Uterine smooth muscle cell (primary cell): Measurements from ENCODE around the gene DRD4. TPM values are rescaled to one million over a fixed set of nuclear protein-coding genes. Genes with fewer than 3 reads are reported as not detected.

Experiments used
- total RNA-seq: library from RNA; depleted of rRNA; stranded (reverse); fragments of >200 nt; gene quantifications from 2 replicates; pipeline ENCODE4 v1.2.3, GENCODE V29; 2014

Gene DRD4
- 0.11 TPM in 1 of 2 replicates, not detected in the other for total RNA-seq

DNA sequence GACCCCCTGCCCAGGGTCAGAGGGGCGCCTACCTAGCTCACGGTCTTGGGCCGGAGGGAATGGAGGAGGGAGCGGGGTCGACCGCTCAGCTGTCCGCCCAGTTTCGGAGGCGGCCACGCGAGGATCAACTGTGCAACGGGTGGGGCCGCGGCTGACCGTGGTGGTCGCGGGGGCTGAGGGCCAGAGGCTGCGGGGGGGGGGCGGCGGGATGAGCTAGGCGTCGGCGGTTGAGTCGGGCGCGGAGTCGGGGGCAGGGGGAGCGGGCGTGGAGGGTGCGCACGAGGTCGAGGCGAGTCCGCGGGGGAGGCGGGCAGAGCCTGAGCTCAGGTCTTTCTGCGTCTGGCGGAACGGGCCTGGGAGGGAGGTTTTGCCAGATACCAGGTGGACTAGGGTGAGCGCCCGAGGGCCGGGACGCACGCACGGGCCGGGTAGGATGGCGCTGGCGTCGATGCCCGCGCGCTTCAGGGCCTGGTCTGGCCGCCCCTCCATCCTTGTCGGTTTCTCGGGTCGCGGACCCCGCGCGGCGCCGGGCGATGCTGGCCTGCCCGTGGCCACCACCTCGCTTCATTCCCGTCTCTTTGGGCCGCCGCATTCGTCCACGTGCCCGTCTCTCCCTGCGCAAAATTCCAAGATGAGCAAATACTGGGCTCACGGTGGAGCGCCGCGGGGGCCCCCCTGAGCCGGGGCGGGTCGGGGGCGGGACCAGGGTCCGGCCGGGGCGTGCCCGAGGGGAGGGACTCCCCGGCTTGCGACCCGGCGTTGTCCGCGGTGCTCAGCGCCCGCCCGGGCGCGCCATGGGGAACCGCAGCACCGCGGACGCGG is at the start of gene DRD4:
TSS of gene DRD4 (plus strand) at position 759 of the 822 bp plus-strand sequence. CDS start at position 795, 36 bp downstream.

DNA sequence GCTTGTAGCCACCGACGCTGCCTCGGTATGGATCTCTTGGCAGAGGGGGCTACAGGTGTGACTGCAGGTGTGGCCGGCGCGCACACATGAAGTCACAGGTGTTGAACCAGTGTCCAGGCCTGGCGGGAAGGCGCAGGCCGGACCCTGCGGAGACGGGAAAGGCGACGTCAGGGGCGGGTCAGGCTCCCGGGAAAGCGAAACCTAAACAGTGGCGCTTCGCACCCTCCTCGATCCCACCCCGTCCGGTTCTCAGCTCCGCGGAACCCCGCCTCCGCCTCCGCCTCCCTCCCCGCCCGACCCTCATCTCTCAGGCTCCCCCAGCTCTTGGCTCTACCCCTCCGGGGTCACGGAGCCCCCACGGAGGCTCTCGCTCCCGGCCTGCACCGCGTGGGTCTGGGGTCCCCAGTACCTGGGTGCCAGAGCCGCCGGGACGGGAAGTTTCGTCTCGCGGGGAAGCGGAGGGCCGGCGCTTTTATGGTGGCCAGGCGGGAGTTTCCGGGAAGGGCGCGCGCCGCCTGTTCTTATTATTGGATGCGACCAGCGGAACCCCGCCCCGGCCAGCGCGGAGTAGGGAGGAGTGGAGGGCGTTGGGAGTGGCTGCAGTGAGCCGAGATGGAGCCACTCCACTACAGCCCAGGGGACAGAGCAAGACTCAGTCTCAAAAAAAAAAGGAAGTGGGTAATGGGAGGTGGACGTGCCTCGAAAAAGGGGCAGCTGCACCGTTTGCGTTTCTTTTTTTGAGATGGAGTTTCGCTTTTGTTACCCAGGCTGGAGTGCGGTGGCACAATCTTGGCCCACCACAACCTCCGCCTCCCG is 21.4 kb upstream of the DRD4 start, which contains the start of gene IRF7:
TSS of gene IRF7 (minus strand) at position 447 of the 816 bp plus-strand sequence. CDS start 586 bp downstream, outside the sequence.

DNA sequence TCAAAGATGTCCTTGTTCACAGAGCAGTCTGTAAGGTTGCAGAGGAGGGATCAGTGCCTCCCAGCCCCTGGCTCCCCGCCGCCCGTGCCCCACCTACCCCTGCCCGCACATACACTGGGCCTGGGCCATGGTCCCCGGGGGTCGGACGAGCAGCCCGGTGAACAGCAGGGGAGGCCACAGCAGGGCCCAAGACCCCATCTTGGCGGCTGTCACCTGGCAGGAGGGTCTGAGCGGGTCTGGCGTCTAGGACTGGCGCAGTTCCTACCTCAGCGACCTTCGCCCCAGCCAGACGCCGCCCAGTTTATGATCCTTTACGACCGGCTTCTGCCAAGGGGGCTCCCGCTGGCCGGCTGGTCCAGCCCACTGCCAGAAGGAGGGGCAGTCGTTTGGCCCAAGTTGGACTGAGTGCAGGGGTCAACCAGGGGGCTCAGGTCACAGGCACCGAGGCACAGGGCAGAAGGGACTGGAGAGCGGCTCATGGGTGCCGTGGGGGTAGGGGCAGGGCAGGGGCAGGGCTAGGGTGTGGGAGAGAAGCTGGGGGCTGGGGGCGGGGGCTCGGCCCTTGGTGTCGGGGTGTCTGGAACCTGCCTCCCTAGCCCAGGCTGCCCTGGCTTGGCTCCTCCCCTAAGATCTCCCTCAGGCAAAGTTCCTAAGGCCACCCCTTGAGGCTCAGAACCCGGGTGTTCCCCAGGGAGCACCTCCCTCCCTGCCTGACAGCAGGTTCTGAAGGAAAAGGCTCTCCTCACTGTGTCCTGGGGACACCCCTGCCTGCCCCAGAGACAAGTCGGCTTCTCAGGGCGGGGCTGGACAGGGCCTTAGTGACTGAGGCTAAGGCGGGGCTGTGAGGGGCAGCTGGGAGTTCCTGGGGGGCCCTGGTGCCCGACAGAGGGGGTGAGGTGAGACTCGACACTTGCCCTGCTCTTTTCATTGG is 12.1 kb upstream of the DRD4 start, which contains the start of gene CDHR5:
TSS of gene CDHR5 (minus strand) at position 251 of the 931 bp plus-strand sequence. CDS start at position 198, 53 bp downstream.

DNA sequence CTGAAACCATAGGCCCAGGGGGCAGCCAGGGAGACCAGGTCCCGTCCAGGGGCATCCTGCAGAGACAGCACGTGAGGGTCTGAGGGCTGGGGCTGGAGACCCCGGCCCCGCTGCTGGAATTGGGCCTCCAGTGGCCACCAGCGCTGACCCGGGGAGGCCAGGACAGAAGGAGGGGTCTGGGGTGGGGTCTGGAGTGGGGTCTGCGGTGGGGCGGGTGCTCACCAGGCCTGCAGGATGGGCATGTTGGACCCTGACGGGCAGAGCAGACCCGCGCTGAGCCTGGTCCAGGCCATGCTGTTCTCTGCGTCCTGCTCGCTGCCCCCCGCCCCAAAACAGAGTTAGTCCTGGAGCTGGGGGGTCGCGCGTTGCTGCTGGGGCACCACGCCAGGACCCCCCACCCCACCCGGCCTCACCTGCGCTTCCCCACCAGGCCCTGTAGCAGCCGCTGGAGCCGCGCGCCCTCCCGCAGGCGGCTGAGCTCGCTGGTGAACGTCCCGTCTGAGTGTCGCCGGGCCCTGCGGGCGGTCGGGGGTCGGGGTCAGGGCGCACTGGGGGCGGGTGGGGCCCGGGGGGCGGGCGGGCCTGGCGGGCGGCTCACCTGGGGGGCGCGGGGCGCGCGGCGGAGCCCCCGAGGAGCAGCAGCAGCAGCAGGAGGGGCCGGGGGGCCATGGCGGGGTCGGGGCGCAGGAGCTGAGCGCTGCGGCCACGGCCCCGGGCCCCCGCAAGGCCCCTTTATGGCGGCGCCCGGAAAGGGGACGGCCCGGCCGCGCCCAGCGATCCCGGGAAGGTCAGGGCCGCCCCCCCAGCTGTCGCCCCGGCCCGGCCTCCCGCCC is 10.4 kb upstream of the DRD4 start, which contains the start of gene SCT:
TSS of gene SCT (minus strand) at position 707 of the 833 bp plus-strand sequence. CDS start at position 669, 38 bp downstream.

Other genes with a start within 250 kb of the DRD4 start
- 0.66 and 0.87 TPM in 2 replicates for gene PKP3, start 243.1 kb upstream of the DRD4 start, total RNA-seq
- gene SIGIRR, start 222.3 kb upstream of the DRD4 start, total RNA-seq = 6.0 and 8.2 TPM in 2 replicates
- not detected in 2 replicates for gene ANO9, start 195.3 kb upstream of the DRD4 start, total RNA-seq
- 46.3 and 58.1 TPM in 2 replicates for gene PTDSS2, start 187.0 kb upstream of the DRD4 start, total RNA-seq
- gene RNH1, start 130.0 kb upstream of the DRD4 start, total RNA-seq = 402 and 468 TPM in 2 replicates
- 51.5 and 91.3 TPM in 2 replicates for gene HRAS, start 101.7 kb upstream of the DRD4 start, total RNA-seq
- 0.62 and 0.77 TPM in 2 replicates for gene LRRC56, start 99.7 kb upstream of the DRD4 start, total RNA-seq
- 0.11 and 0.62 TPM in 2 replicates for gene LMNTD2, start 76.5 kb upstream of the DRD4 start, total RNA-seq
- 4.3 and 6.7 TPM in 2 replicates for gene RASSF7, start 76.3 kb upstream of the DRD4 start, total RNA-seq
- 33.1 and 38.7 TPM in 2 replicates for gene PHRF1, start 60.8 kb upstream of the DRD4 start, total RNA-seq
- gene IRF7, start 21.3 kb upstream of the DRD4 start, total RNA-seq = 4.5 and 7.4 TPM in 2 replicates
- not detected in 2 replicates for gene CDHR5, start 12.3 kb upstream of the DRD4 start, total RNA-seq
- not detected in 2 replicates for gene SCT, start 10.1 kb upstream of the DRD4 start, total RNA-seq
- 19.9 and 31.0 TPM in 2 replicates for gene DEAF1, start 58.0 kb downstream of the DRD4 start, total RNA-seq
- 9.9 and 10.5 TPM in 2 replicates for gene TMEM80, start 58.5 kb downstream of the DRD4 start, total RNA-seq
- gene EPS8L2, start 69.0 kb downstream of the DRD4 start, total RNA-seq = 28.1 and 39.4 TPM in 2 replicates
- gene TALDO1, start 110.2 kb downstream of the DRD4 start, total RNA-seq = 117 and 152 TPM in 2 replicates
- gene GATD1, start 140.2 kb downstream of the DRD4 start, total RNA-seq = 28.3 and 31.2 TPM in 2 replicates
- 1.00 TPM in 2 replicates for gene CEND1, start 152.8 kb downstream of the DRD4 start, total RNA-seq
- gene SLC25A22, start 161.0 kb downstream of the DRD4 start, total RNA-seq = 14.0 and 23.4 TPM in 2 replicates
- gene PIDD1, start 168.0 kb downstream of the DRD4 start, total RNA-seq = 11.0 and 11.4 TPM in 2 replicates
- gene RPLP2, start 172.7 kb downstream of the DRD4 start, total RNA-seq = 143 and 152 TPM in 2 replicates
- 19.1 and 24.9 TPM in 2 replicates for gene PNPLA2, start 181.6 kb downstream of the DRD4 start, total RNA-seq
- 1.00 and 1.9 TPM in 2 replicates for gene CRACR2B, start 190.7 kb downstream of the DRD4 start, total RNA-seq
- gene CD151, start 195.7 kb downstream of the DRD4 start, total RNA-seq = 655 and 749 TPM in 2 replicates
- 54.9 and 64.4 TPM in 2 replicates for gene POLR2L, start 205.3 kb downstream of the DRD4 start, total RNA-seq
- gene TSPAN4, start 205.6 kb downstream of the DRD4 start, total RNA-seq = 133 and 160 TPM in 2 replicates